T-helper 22 cell (primary cell): ENCODE data around the gene CACNA1C.
"Not testable (repeated sequence)": the region's sequence is repeated elsewhere in the genome, so short reads cannot be mapped to it uniquely, and the experiment has no call there.

ENCODE experiments used
- DNase-seq: peaks from one replicate; pipeline ENCODE4 v3.0.0-alpha.2; 2020; ENCODE audit warnings: low read depth

Gene CACNA1C

DNA sequence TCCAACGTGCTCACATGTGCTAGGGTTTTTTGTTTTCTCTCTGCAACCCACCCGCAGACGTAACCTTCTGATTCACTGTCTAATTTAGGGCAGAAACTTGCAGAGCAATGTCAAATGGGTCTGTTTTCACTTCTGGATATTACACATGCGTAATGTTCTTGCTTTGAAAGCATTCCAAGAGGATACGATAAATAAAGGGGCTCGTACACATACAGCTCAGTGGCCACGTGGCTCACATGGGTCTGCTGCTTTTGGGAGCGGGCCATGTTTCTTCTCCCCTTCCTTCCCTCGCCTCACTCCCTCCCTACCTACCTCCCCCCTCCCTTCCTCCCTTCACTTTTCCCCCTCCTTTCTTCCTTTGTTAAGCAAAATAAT, 23.4 kb downstream of the CACNA1C start:
- no peak for DNase-seq

DNA sequence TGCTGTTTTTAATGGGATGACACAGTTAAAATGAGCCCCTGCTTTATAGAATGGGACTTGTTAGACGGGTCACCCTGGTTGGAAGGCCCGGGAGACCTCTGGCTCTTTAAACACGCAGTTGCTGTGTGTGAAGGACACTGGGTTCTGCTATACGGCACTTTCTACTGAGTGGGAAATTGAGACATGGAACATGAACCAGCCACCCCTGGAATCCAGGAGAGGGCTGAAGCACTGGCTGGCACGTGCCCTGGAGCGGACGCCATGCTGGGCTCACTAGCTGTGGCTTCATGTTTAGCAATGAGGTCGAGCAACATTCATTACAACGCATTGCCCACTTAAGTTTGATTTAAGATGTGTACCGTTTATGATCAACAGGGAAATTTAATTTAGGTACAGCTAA, 23.9 kb downstream of the CACNA1C start:
- no peak for DNase-seq

DNA sequence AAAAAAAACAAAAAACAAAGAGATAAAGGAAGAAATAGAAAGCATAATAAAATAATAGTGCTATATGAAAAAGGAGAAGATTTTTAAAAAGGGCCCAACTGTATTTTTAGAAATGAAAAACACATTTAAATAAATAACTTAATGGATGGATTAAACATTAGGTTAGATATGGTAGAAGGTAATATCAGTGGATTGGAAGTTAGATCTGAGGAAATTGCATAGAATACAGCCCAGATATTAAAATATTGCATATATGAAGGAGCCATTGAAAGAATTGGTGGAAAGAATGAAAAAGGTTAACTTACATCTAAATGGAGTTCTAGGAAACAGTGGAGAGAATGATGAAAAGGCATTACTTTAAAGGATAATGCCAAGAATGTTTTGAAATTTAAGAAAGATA, 27.8 kb downstream of the CACNA1C start:
- no peak for DNase-seq

DNA sequence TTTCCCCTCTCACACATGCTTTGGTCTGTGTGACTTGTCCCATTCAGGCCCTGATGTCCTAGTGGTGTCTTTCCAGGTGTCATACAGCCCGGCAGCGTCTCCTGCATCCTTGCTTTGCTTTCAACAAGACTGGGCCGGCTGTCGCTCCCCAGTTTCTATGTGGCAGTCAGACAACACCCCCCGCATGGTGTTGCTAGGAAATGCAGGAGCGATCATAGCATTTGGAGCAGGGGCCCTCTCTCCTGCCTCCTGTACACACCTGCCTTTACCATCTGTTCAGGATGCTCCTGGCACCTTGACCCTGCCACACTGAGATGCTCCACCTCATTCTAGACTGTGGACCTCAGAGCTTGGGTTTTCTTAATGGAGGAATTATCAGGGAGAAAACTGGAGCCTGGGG, 29.5 kb downstream of the CACNA1C start:
- no peak for DNase-seq

DNA sequence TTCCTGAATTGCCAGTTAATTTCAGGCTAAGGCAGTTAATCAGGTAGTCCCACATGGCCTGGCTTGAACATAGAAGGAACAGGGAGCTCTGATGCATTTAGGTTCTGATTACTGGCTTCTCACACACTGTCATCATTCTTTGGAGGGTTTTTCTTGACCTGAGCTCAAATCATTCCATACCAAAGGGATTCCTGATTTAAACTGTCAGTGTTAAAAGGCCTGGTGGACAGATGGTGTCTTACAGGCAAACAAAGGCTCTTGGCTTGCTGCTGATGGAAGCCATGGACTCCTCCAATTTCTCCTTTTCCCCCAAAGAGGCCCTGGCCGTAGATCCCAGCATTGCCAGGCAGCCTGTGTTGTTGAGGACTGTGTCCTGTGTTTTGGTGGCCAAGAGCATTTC, 30.2 kb downstream of the CACNA1C start:
- no peak for DNase-seq

DNA sequence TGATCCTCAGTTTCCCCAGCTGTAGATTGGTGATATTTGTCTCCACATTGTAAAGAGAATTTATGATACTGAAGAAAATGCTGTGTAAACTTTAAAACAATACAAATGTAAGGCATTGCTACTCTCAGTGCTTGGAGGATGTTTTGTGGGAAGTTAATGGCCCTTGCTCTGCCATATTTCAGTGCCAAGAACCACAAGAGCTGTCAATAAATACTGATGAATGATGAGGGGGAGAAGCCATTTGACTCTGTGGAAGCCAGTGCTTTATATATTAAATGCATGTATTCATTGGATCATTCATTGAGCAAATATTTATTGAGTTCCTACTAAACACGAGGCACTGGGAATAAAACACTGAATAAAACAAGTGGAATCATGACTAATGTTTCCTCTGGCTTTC, 30.8 kb downstream of the CACNA1C start:
- no peak for DNase-seq

DNA sequence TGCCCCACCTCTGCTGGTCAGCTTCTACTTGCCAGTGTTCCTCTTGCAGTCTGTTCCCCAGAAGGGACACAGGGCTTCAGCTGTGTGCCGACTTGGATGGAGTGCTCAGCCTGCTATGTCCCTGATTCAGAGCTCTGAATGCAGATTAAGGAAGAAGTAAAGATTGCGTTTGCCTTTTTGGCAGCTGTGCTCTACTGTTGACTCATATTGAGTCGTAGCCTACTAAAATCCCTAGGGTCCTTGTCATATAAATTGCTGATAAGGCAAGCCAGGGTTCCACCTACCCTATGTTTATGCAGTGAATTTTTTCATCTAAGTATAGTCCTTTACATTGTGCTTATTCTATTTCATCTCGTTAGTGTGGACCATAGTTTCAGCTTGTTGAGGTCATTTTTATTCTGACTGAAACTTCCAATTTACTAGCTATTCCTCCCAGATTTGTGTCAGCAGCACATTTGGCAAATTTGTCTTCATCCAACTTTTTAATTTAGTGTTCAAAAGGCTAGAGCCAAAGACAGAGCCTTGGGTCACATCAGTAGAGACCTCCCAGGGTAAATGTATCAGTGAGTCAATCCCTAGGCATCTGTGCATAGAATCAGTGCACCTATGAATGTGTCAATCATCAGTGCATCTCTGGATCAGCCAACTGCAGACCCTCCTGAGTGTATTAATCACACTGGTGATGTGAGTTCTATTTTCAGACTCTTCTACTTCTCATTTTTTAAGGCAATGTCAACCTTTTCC, 31.9 kb downstream of the CACNA1C start:
- DNase-seq = no peak

DNA sequence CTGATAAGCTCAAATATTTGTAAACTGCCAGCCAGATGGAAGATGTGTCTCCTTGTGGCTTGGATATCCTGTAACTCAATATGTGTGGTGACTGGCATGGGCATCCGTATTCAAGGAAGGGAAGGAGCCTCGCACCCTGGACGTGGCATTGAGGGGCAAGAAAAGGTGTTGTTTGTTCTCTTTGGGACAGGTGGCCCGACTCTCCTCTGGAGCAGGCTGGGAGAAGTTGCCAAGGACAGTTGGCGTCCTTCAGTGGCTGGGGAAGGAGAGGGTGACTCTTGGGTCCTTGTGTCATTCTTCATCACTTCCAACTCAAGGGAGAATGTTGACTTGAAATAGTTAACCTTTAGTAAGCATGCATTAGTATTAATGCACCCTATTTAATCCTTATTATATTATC, 39.6 kb downstream of the CACNA1C start:
- no peak for DNase-seq

DNA sequence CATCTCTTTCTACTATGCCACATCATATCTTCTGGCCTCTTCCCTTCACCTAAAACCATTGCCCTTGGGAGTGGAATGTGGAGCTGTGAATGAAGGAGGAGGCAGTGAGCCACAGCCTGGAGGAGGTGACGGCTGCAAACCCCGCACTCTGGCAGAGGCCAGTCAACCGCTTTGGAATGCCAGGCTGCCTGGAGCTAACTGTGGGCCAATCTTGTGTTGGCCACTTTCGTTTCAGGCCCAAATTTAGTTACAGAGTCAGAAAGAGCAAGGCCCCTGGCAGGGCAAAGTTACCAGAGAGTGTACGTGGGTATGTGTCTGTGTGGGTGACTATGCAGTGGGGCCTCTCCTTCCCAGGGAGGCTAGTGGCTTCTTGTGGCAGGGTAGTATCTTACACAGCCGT, 40.1 kb downstream of the CACNA1C start:
- no peak for DNase-seq

DNA sequence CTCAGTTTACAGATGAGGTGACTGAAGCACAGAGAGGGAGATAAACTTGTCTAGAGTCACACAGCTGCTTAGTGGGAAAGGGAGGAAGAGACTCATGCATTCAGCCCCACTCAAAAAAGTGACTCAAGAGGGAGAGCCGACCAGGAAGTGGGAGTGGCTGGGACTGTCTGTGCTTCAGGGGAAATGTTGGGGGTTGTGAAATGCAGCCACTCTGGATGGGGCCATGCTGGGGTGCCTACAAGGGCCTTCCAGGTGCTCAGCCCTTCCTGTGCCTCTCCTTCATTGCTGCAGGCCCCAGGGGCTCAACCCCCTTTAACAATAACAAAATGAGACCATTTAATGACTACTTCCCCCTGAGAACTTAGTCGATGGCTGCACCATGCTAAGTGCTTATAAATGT, 41.8 kb downstream of the CACNA1C start:
- no peak for DNase-seq

DNA sequence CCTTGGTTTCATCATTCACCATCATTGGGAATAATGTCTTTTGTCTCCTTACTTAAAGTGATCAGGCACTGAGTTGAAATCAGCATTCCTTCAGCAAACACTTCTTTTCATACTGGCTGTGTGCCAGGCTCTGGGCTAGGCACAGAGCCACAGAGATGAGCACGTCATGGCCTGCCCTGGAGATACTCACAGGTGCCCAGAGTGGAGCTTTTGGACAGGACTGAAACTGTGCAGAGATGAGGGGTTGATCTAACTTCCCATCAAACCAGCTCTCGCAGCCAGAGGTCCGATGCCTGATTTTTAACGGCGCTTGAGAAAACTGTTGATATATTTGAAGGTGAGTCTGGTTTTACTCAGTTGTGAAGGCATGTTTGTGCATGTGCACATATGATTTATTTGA, 43.1 kb downstream of the CACNA1C start:
- DNase-seq = no peak

DNA sequence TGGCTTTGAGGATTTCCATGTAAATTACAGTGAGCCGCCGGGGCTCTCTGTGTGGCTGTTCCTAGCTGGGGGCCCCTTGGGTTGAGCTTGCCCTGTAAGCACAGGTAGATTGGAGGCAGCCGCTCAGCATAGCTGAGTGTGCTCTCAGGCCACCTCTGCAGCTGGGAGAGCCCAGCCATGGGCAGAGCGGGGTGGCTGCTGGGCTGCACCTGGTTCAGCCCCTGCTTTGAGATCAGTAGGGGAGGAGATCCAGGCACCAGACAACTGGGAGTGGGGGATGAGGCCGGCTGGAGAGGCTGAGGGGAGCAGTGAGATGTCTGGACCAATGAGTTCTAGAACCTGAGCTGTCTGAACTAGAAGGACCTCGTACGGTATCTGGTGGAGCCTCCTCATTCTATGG, 44.8 kb downstream of the CACNA1C start:
- no peak for DNase-seq

DNA sequence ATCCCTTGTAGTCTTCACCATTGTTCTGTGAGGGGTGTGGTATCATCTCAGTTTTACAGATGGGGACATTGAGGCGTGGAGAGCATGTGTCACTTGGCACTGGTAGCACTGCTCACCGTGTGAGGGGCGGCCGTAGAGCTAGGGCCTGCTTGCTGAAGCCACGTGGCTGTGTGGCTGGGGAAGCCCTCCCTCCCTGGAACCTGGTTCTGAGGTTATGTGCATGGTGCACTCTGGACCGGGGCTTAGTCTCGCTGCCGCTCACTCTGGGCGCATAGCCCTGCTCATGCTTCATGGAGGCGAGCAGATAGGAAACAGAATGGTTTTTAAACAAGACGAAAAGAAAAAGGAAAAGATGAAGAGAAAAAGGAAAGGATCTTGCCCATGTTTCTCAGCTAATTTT, 46.1 kb downstream of the CACNA1C start:
- no peak for DNase-seq

DNA sequence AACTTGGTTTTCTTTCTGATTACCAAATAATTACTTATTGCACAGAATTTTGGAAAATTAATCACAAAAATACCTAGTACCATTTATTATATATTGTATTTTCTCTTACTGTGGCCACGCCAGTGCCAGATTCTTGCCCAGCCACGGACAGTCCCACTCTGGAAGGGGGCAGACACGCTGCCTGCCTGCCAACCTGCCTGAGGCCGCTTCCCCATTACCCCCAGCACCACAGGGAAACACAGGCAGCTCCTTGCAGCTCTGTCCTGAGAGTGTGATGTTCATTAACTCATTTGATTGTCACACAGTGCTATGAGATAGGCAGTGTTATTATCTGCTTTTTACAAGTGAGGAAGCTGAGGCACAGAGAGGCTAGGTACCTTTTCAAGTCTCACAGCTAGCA, 46.8 kb downstream of the CACNA1C start:
- no peak for DNase-seq

DNA sequence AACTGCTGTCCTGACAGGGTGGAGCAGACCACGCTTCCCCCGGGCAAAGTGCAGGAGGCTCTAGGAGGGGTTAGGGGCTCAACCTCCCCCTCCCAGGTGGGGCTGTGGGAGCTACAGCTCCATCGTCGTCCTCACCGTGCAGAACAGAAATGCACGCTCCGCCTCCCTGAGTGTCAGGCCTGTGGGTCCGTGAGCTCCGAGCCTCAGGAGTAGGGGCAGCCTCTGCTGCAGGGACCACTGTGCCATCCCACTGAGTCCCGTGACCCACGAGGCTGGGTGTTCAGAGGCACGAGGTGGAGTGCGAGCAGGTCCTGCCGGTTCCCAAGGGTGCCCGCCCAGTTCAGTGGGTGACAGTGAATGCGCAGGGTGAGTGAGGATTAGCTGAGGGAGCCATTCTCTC, 48.6 kb downstream of the CACNA1C start:
- no peak for DNase-seq

DNA sequence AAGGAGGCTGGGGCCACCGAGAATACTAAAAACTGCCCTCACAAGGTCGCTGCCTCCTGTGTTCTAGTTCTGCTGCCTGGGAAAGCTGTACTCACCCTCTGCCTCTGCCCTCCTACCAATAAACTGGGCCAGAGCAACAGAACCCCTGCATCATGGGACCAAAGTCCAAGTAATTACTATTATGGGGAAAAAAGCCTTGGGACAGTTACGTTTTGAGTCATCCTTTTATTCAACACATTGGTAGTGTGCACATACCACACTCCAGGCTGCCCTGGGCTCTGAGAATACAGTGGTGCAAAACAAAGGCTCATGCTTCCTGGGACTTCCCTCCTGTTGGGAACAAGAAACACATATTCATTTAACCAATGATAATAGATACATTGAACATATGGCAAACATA, 49.0 kb downstream of the CACNA1C start:
- DNase-seq = no peak

DNA sequence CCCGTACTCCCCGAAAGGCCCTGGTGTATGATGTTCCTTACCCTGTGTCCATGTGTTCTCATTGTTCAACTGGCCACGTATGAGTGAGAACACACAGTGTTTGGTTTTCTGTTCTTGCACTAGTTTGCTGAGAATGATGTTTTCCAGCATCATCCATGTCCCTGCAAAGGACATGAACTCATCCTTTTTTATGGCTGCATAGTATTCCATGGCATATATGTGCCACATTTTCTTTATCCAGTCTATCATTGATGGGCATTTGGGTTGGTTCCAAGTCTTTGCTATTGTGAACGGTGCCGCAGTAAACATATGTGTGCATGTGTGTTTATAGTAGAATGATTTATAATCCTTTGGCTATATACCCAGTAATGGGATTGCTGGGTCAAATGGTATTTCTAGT, 49.9 kb downstream of the CACNA1C start:
- DNase-seq = not testable (repeated sequence)

DNA sequence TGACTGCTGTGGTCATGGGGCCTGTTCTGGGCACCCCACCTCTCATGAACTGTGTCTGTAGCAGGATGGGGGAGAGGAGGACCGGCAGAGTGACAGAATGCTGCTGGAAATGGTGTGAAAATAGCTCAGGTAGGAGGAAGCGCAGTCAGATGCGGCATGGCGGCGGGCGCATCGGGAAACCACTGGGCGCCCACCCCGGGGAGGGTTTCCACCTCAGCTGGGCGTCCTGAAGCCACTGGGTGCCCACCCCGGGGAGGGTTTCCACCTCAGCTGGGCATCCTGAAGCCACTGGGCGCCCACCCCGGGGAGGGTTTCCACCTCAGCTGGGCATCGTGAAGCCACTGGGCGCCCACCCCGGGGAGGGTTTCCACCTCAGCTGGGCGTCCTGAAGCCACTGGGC, 52.6 kb downstream of the CACNA1C start:
- DNase-seq = not testable (repeated sequence)

DNA sequence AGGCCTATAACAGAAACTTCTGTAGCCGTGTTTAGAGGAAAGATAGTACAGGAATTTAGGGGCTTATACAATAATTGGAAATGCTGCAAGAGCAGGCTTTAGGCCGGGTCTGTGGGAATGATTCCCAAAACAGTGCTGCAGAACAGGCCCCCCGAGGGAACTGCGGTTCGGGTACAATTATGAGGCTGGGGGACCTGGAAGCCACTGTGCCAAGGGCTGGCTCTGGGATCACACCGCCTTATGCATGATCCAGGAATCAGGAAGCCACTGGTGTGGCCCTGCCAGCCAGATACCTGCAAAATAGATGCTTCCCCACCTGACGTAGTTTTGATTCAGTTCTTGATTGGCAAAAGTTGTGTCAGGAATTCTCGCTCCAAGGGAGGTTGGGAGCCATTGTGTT, 55.4 kb downstream of the CACNA1C start:
- DNase-seq = no peak

DNA sequence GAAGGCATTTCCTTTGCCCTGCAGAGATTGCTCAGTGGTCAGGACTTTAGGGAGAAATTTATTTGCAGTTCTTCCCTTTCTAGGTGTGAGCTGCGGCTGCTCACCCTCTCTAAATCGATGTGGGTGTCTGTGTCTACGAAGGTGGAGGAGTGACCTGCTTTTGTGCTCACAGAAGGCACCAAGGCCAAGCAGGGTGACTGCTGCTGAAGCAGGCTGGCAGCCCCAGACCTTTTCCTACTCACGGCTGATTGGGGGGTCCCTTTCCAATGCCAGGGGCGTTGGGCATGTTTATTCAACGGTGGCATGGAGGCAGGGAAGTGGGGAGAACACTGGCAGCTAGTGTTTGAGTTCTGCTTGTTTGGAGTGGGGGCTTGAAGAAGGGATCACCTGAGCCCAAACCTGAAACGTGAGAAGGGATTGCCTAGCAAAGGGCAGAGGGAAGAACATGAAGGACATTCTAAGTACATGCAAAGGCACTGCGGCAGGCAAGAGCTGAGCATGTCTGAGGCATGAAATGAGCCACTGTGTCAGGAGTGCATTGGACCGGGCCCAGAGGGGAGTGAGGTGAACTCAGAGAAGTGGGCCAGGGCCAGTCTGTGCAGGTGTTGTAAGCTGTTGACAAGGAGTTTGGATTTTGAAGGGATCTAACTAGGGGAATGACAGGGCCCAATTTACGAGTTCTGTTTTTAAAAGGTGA, 56.3 kb downstream of the CACNA1C start:
- DNase-seq = no peak

DNA sequence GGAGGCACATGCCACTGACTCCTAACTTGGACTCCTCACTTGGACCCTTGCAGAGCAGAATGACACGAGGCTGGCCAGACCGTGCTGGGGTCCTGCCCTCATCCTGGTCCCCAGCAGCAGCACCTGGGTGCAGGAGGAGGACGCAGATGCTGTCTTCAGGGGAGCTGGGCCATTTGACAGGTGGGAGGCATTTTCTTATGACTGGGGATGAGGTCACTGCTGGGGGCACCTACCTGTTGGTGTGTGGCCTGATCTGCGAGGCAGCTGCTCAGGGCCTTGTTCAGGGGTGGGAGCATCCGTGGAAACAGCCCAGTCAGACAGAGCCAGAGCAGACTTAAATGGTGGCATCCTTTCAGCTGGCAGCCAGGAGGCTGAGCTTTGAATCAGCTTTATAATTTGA, 57.3 kb downstream of the CACNA1C start:
- no peak for DNase-seq

DNA sequence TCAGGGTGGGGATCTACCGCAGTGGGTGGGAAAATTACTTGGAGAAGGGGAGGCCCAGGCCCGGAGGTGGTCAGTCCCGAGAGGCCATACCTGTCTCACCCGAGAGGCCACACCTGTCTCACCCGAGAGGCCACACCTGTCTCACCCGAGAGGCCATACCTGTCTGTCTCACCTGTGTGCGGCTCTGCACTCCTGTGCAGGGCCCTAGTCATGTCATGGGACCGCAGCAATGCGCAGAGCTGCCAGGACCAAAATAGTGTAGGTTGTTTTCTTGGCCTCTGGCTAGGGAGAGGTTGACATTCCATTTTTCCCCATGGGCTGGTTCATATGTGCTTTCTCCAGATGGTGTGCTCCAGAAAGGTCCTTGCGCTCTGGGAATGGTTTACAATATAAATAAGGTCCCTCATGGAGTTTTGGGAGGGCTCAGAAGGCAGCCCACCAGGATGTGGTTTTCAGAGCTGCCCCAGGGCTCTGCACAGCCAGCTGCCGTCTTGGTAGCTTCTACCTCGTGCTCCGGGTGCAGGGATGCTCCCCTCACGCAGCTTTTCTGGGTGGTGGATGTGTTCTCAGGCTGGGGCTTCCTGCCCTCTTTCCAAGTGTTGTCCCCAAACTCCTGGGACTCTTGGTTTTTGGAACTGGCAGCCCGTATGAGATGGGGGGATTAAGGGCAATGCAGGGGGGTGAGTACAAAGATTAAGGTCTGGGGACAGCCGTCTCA, 58.2 kb downstream of the CACNA1C start:
- no peak for DNase-seq

DNA sequence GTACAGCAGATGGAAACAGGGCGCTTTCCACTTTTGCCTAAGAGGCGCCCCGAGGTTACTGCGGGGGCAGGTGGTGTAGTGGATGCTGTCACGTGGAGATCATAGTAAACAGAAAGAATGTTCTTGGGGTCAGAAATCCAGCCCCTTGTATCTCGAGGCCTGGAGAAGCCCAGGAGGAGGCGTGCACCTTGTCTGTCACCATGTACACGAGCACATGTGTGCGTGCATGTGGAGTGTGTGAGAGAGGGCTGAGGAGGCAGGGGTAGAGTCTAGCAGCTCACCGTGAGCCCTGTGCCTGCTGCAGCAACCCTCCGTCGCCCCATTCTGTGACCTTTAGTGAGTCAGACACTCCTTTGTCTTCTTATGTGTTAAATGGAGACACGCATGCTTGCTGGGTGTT, 59.0 kb downstream of the CACNA1C start:
- DNase-seq = no peak
